Eye (tissue), 1 donor: ENCODE results near the gene OR51B4.
"Not testable (repeated sequence)": the region's sequence is repeated elsewhere in the genome, so short reads cannot be mapped to it uniquely, and the experiment has no call there.

ENCODE experiments used
- DNase-seq: peaks from one replicate; pipeline ENCODE4 v3.0.0-alpha.2; 2015

The OR51B4 gene

GRCh38 chr11:5269715-5270147 lies 32.0 kb downstream of the OR51B4 start, which contains the start of gene HBE1:
Gene HBE1, minus strand, starts transcription at chr11:5269945. Its CDS starts 55 bp downstream, at chr11:5269890.
- no peak for DNase-seq

GRCh38 chr11:5267033-5267563 lies 34.6 kb downstream of the OR51B4 start:
- no peak for DNase-seq

- DNase-seq, result no peak
Measured at GRCh38 chr11:5266609-5267008, 35.1 kb downstream of the OR51B4 start.

- no peak for DNase-seq
Measured at GRCh38 chr11:5265832-5266231, 35.9 kb downstream of the OR51B4 start.

GRCh38 chr11:5258543-5259262 lies 43.0 kb downstream of the OR51B4 start:
- no peak for DNase-seq

DNA sequence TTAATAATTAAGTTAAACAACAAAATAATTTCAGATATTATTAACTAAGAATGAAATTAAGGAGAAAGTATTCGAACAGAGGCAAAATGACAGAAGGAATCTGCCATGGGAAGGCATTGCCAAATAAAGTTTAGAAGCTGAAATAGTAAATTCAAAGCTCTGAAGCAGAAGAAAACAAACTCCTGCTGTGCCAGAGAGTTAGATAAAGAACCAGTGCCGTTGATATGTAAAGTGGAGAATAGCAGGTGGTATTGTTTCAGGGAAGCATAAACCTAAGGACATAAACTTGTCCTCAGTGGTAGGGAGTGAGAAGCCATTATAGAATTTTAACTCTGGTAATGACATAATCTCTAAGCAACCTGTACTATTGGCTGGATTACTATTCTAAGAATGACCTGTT lies 44.5 kb downstream of the OR51B4 start:
- DNase-seq, result no peak

DNA sequence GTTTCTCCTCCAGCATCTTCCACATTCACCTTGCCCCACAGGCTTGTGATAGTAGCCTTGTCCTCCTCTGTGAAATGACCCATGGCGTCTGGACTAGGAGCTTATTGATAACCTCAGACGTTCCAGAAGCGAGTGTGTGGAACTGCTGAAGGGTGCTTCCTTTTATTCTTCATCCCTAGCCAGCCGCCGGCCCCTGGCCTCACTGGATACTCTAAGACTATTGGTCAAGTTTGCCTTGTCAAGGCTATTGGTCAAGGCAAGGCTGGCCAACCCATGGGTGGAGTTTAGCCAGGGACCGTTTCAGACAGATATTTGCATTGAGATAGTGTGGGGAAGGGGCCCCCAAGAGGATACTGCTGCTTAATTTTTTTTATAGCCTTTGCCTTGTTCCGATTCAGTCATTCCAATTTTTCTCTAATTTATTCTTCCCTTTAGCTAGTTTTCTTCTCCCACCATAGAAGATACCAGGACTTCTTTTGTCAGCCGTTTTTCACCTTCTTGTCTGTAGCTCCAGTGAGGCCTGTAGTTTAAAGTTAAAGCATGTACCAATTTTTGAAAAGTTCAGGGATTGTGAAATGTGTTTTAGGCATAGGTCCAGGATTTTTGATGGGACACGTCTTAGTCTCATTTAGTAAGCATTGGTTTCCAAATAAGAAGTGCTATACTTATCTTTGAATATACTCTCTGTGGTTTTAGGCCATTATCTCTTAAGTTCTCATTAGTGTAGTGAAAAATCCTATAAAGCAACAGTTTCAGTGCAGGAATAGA lies 46.9 kb downstream of the OR51B4 start, which contains the start of gene HBG2:
HBG2 (minus strand) TSS at position 136 of the 768 bp plus-strand sequence; CDS start at position 83, 53 bp downstream.
- DNase-seq, result not testable (repeated sequence)

DNA sequence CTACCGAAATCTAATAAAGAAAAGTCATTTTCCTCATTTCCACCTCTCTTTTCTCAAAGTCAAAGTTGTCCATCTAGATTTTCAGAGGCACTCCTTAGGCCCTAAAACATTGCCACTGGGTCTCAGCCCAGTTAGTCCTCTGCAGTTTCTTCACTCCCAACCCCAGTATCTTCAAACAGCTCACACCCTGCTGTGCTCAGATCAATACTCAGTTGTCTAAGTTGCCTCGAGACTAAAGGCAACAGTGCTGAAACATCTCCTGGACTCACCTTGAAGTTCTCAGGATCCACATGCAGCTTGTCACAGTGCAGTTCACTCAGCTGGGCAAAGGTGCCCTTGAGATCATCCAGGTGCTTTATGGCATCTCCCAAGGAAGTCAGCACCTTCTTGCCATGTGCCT lies 47.7 kb downstream of the OR51B4 start:
- DNase-seq, result not testable (repeated sequence)

DNA sequence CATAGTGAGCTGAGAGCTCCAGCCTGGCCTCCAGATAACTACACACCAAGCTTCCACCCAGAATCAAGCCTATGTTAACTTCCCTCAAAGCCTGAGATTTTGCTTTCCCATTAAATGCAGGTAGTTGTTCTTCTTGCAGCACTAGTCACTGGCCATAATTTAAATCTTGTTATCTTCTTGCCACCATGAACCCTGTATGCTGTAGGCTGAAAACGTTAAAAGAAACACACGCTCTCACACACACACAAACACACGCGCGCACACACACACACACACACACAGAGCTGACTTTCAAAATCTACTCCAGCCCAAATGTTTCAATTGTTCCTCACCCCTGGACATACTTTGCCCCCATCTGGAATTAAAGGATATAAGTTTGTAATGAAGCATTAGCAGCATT lies 48.3 kb downstream of the OR51B4 start:
- not testable (repeated sequence) for DNase-seq

GRCh38 chr11:5252919-5253265 lies 48.9 kb downstream of the OR51B4 start:
- DNase-seq, result no peak

GRCh38 chr11:5252192-5252918 lies 49.4 kb downstream of the OR51B4 start:
- no peak for DNase-seq

- no peak for DNase-seq
Measured at GRCh38 chr11:5251746-5252145, 50.0 kb downstream of the OR51B4 start.
